ENCODE data around the gene CLIC5. TPM values are rescaled to one million over a fixed set of nuclear protein-coding genes. Genes with fewer than 3 reads are reported as not detected.

The CLIC5 gene
- total RNA-seq, 1 donor from 2014 or later, result not detected

GRCh38 chr6:45966797-45967196, 48.9 kb downstream of the CLIC5 start:
- no peaks in the 10 kb centered on the region for H3K36me3 ChIP-seq (ENCODE audit: control insufficient read depth, insufficient read depth, low read length)
- TF ChIP-seq CTCF (IDR thresholded peaks at IDR 0.05; ENCODE audit: insufficient read depth, low read length, severe bottlenecking), result no peak
- no peak for FAIRE-seq
- H3K27me3 ChIP-seq (ENCODE audit: control insufficient read depth, insufficient read depth, low read length), result no peaks in the 10 kb centered on the region
- DNase-seq (ENCODE audit: low read depth), result no peak
- no peak overlapping the region for H3K4me3 ChIP-seq (ENCODE audit: low read depth, low read length)

- FAIRE-seq, result no peak
- Histone ChIP-seq H3K36me3 (ENCODE audit: control insufficient read depth, insufficient read depth, low read length) (no peaks in the 10 kb centered on the region), H3K27me3 (ENCODE audit: control insufficient read depth, insufficient read depth, low read length) (no peaks in the 10 kb centered on the region), H3K4me3 (ENCODE audit: low read depth, low read length) (no peak overlapping the region)
- DNase-seq (ENCODE audit: low read depth), result no peak
- no peak for TF ChIP-seq CTCF (IDR thresholded peaks at IDR 0.05; ENCODE audit: insufficient read depth, low read length, severe bottlenecking)
Observed at GRCh38 chr6:45966340-45966739, 49.3 kb downstream of the CLIC5 start.

GRCh38 chr6:45965792-45966191, 49.9 kb downstream of the CLIC5 start:
- H3K4me3 ChIP-seq (ENCODE audit: low read depth, low read length), result no peak overlapping the region
- DNase-seq (ENCODE audit: low read depth) (peak; percentile 61), FAIRE-seq (no peak)
- no peaks in the 10 kb centered on the region for H3K27me3 ChIP-seq (ENCODE audit: control insufficient read depth, insufficient read depth, low read length)
- H3K36me3 ChIP-seq (ENCODE audit: control insufficient read depth, insufficient read depth, low read length), result no peaks in the 10 kb centered on the region
- no peak for TF ChIP-seq CTCF (IDR thresholded peaks at IDR 0.05; ENCODE audit: insufficient read depth, low read length, severe bottlenecking)

GRCh38 chr6:45965007-45965406, 50.7 kb downstream of the CLIC5 start:
- no peaks in the 10 kb centered on the region for H3K36me3 ChIP-seq (ENCODE audit: control insufficient read depth, insufficient read depth, low read length)
- no peak for FAIRE-seq
- peak; percentile 61 for DNase-seq (ENCODE audit: low read depth)
- no peak for TF ChIP-seq CTCF (IDR thresholded peaks at IDR 0.05; ENCODE audit: insufficient read depth, low read length, severe bottlenecking)
- H3K27me3 ChIP-seq (ENCODE audit: control insufficient read depth, insufficient read depth, low read length), result peaks cover 4% of the 10 kb centered on the region
- no peak overlapping the region for H3K4me3 ChIP-seq (ENCODE audit: low read depth, low read length)

- Histone ChIP-seq H3K4me3 (ENCODE audit: low read depth, low read length) (no peak overlapping the region), H3K36me3 (ENCODE audit: control insufficient read depth, insufficient read depth, low read length) (no peaks in the 10 kb centered on the region), H3K27me3 (ENCODE audit: control insufficient read depth, insufficient read depth, low read length) (peaks cover 4% of the 10 kb centered on the region)
- DNase-seq (ENCODE audit: low read depth) (no peak), FAIRE-seq (peak; percentile 36)
- no peak for TF ChIP-seq CTCF (IDR thresholded peaks at IDR 0.05; ENCODE audit: insufficient read depth, low read length, severe bottlenecking)
Observed at GRCh38 chr6:45964300-45964699, 51.4 kb downstream of the CLIC5 start.

GRCh38 chr6:45963896-45964295, 51.8 kb downstream of the CLIC5 start:
- no peak overlapping the region for H3K4me3 ChIP-seq (ENCODE audit: low read depth, low read length)
- peaks cover 4% of the 10 kb centered on the region for H3K27me3 ChIP-seq (ENCODE audit: control insufficient read depth, insufficient read depth, low read length)
- TF ChIP-seq CTCF (IDR thresholded peaks at IDR 0.05; ENCODE audit: insufficient read depth, low read length, severe bottlenecking), result no peak
- FAIRE-seq (no peak), DNase-seq (ENCODE audit: low read depth) (no peak)
- no peaks in the 10 kb centered on the region for H3K36me3 ChIP-seq (ENCODE audit: control insufficient read depth, insufficient read depth, low read length)
